ENCODE results near the gene RET.

The RET gene

GRCh38 chr10:43110338-43111071, 33.6 kb downstream of the RET start:
- DNase-seq, result no peak

- DNase-seq, result no peak
Observed at GRCh38 chr10:43111101-43111500, 34.2 kb downstream of the RET start.

GRCh38 chr10:43111921-43112607, 35.2 kb downstream of the RET start:
- no peak for DNase-seq

- DNase-seq, result no peak
Observed at GRCh38 chr10:43112608-43112961, 35.7 kb downstream of the RET start.

GRCh38 chr10:43113201-43114087, 36.6 kb downstream of the RET start:
- no peak for DNase-seq

- DNase-seq, result no peak
Observed at GRCh38 chr10:43114088-43114742, 37.3 kb downstream of the RET start.

GRCh38 chr10:43114743-43115611, 38.1 kb downstream of the RET start:
- DNase-seq, result no peak

GRCh38 chr10:43115881-43116595, 39.2 kb downstream of the RET start:
- no peak for DNase-seq

GRCh38 chr10:43116596-43116995, 39.7 kb downstream of the RET start:
- no peak for DNase-seq

- DNase-seq, result no peak
Observed at GRCh38 chr10:43117031-43117776, 40.3 kb downstream of the RET start.

GRCh38 chr10:43117777-43118583, 41.1 kb downstream of the RET start:
- DNase-seq, result no peak

- no peak for DNase-seq
Observed at GRCh38 chr10:43118631-43119415, 42.0 kb downstream of the RET start.

GRCh38 chr10:43119416-43120115, 42.7 kb downstream of the RET start:
- DNase-seq, result no peak

- DNase-seq, result no peak
Observed at GRCh38 chr10:43120116-43120928, 43.5 kb downstream of the RET start.

- DNase-seq, result peak; percentile 93
Observed at GRCh38 chr10:43120929-43121314, 44.1 kb downstream of the RET start.

GRCh38 chr10:43121444-43121843, 44.6 kb downstream of the RET start:
- peak; percentile 36 for DNase-seq

- DNase-seq, result no peak
Observed at GRCh38 chr10:43122096-43122495, 45.2 kb downstream of the RET start.
